ENCODE measurements around the gene CALHM3.

DNA sequence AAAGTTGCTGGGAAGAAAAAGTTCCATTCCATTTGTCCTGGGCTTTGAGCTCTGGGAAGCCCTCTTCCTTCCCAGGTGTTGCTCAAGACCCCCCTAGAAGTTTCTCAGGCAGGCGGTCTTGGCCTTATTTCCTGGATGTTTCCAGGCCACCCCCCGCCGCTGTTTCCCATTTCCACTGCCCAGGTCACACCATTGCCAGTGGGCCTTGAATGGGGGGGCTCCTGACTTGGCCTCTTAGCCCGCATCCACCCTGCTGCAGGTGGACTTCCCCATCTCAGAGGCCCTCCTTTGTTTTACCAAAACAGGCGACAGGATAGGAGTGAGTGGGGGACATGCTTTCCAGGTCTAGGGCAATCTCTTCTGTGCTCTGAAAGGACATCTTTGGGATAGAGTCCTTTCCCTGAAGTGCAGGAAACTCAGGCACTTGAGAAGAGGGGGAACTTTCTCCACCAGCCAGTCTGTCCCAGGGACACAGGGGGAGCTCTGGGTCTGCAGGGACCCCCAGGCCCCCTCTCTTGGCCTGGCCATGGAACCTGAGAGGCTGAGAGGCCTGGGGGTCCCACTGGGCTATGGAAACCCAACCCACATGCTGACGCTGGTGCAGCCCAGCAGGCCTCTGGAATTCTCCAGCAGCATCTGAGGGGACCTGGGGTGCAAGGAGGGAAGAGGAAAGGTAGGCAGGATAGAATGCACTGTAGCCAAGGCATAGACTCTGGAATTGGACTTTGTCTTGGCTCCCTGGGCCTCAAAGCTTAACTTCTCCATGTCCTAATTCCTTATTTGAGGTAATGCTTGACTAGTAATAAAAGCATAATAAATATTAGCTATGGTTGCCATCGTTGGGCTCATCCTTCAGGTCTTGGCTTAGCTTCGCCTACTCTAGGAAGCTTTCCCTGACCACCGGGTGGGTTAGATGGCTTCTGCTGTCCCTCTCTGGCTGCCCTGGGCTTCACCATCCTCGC lies 32.0 kb upstream of the CALHM3 start:
- TF ChIP-seq, protein P1, sequence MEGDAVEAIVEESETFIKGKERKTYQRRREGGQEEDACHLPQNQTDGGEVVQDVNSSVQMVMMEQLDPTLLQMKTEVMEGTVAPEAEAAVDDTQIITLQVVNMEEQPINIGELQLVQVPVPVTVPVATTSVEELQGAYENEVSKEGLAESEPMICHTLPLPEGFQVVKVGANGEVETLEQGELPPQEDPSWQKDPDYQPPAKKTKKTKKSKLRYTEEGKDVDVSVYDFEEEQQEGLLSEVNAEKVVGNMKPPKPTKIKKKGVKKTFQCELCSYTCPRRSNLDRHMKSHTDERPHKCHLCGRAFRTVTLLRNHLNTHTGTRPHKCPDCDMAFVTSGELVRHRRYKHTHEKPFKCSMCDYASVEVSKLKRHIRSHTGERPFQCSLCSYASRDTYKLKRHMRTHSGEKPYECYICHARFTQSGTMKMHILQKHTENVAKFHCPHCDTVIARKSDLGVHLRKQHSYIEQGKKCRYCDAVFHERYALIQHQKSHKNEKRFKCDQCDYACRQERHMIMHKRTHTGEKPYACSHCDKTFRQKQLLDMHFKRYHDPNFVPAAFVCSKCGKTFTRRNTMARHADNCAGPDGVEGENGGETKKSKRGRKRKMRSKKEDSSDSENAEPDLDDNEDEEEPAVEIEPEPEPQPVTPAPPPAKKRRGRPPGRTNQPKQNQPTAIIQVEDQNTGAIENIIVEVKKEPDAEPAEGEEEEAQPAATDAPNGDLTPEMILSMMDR (IDR thresholded peaks at IDR 0.05; ENCODE audit: insufficient read depth, low read length) = no peak
- TF ChIP-seq POLR2AphosphoS5 (IDR thresholded peaks at IDR 0.05; ENCODE audit: low read depth) = no peak
- TF ChIP-seq GABPA (IDR thresholded peaks at IDR 0.05; ENCODE audit: low read depth) = no peak
- TF ChIP-seq SPI1 (IDR thresholded peaks at IDR 0.05; ENCODE audit: borderline replicate concordance, low read depth) = no peak
- TF ChIP-seq, protein P2, sequence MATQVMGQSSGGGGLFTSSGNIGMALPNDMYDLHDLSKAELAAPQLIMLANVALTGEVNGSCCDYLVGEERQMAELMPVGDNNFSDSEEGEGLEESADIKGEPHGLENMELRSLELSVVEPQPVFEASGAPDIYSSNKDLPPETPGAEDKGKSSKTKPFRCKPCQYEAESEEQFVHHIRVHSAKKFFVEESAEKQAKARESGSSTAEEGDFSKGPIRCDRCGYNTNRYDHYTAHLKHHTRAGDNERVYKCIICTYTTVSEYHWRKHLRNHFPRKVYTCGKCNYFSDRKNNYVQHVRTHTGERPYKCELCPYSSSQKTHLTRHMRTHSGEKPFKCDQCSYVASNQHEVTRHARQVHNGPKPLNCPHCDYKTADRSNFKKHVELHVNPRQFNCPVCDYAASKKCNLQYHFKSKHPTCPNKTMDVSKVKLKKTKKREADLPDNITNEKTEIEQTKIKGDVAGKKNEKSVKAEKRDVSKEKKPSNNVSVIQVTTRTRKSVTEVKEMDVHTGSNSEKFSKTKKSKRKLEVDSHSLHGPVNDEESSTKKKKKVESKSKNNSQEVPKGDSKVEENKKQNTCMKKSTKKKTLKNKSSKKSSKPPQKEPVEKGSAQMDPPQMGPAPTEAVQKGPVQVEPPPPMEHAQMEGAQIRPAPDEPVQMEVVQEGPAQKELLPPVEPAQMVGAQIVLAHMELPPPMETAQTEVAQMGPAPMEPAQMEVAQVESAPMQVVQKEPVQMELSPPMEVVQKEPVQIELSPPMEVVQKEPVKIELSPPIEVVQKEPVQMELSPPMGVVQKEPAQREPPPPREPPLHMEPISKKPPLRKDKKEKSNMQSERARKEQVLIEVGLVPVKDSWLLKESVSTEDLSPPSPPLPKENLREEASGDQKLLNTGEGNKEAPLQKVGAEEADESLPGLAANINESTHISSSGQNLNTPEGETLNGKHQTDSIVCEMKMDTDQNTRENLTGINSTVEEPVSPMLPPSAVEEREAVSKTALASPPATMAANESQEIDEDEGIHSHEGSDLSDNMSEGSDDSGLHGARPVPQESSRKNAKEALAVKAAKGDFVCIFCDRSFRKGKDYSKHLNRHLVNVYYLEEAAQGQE (IDR thresholded peaks at IDR 0.05; ENCODE audit: insufficient replicate concordance, low read depth) = no peak

Data from HL-60 (cell line).